Smooth muscle cell (in vitro differentiated cells): ENCODE results near the gene ENTPD7. TPM values are rescaled to one million over a fixed set of nuclear protein-coding genes. Genes with fewer than 3 reads are reported as not detected.
"Not testable (repeated sequence)": the region's sequence is repeated elsewhere in the genome, so short reads cannot be mapped to it uniquely, and the experiment has no call there.

ENCODE experiments used
- DNase-seq: peaks from one replicate; lab custom pipeline; 2025; ENCODE audit not compliant: unreplicated experiment; lab: John Stamatoyannopoulos, UW
- H2AFZ ChIP-seq: fragments of 200-600 bp; sonication (generic); 2 replicates; pipeline ENCODE4 v1.6.0; 2016; ENCODE audit warnings: antibody characterized with exemption, low read depth, mild to moderate bottlenecking
- H3F3A ChIP-seq: fragments of 200-600 bp; sonication (generic); 2 replicates; pipeline ENCODE4 v1.6.0; 2017; ENCODE audit warnings: antibody characterized with exemption, low read depth
- H3K27ac ChIP-seq: fragments of 200-600 bp; sonication (generic); 2 replicates; pipeline ENCODE4 v1.5.1; 2016; ENCODE audit warnings: low read depth, mild to moderate bottlenecking
- H3K27me3 ChIP-seq: fragments of 200-600 bp; sonication (generic); 2 replicates; pipeline ENCODE4 v1.6.1; 2016; ENCODE audit warnings: low read depth, mild to moderate bottlenecking
- H3K36me3 ChIP-seq: fragments of 200-600 bp; sonication (generic); 2 replicates; pipeline ENCODE4 v1.5.1; 2016; ENCODE audit warnings: low read depth
- H3K4me1 ChIP-seq: fragments of 200-600 bp; sonication (generic); 2 replicates; pipeline ENCODE4 v1.5.1; 2016; ENCODE audit warnings: low read depth
- H3K4me2 ChIP-seq: fragments of 200-600 bp; sonication (generic); 2 replicates; pipeline ENCODE4 v1.6.0; 2016; ENCODE audit warnings: mild to moderate bottlenecking
- H3K4me3 ChIP-seq: fragments of 200-600 bp; sonication (generic); 2 replicates; pipeline ENCODE4 v1.5.1; 2016; ENCODE audit warnings: mild to moderate bottlenecking
- H3K79me2 ChIP-seq: fragments of 200-600 bp; sonication (generic); 2 replicates; pipeline ENCODE4 v1.6.0; 2016; ENCODE audit warnings: low read depth, mild to moderate bottlenecking
- H3K9ac ChIP-seq: fragments of 200-600 bp; sonication (generic); 2 replicates; pipeline ENCODE4 v1.6.0; 2016; ENCODE audit warnings: low read depth
- H3K9me3 ChIP-seq: fragments of 200-600 bp; sonication (generic); replicated peaks from 2 replicates; pipeline ENCODE4 v1.5.1; 2016; ENCODE audit warnings: low read depth
- H4K20me1 ChIP-seq: fragments of 200-600 bp; sonication (generic); 2 replicates; pipeline ENCODE4 v1.6.0; 2016; ENCODE audit warnings: low read depth
- CTCF ChIP-seq: fragments of 200-600 bp; sonication (generic); IDR thresholded peaks from 2 replicates; pipeline ENCODE4 v1.5.1; 2017; ENCODE audit warnings: borderline replicate concordance, mild to moderate bottlenecking, antibody characterized with exemption; ENCODE audit not compliant: insufficient read depth, poor library complexity, severe bottlenecking
- WGBS: methylation state at CpG from one replicate; pipeline ENCODE4 v1.1.7; 2016; ENCODE audit warnings: low lambda C conversion rate; 5-methylcytosine and 5-hydroxymethylcytosine counted together
- polyA plus RNA-seq: library from polyadenylated mRNA; unstranded; fragments of >200 nt; fragmentation: Nextera tagmentation; extraction: Ambion mirVana; gene quantifications from 2 replicates; pipeline ENCODE4 v1.2.1, GENCODE V29; 2016
- total RNA-seq: library from RNA; depleted of rRNA; stranded (reverse); fragments of >200 nt; gene quantifications from 2 replicates; pipeline ENCODE4 v1.2.3, GENCODE V29; 2014

The ENTPD7 gene
- total and polyA plus RNA-seq, 2 experiments from 2014 or later: 7.5 to 39.9 TPM

DNA sequence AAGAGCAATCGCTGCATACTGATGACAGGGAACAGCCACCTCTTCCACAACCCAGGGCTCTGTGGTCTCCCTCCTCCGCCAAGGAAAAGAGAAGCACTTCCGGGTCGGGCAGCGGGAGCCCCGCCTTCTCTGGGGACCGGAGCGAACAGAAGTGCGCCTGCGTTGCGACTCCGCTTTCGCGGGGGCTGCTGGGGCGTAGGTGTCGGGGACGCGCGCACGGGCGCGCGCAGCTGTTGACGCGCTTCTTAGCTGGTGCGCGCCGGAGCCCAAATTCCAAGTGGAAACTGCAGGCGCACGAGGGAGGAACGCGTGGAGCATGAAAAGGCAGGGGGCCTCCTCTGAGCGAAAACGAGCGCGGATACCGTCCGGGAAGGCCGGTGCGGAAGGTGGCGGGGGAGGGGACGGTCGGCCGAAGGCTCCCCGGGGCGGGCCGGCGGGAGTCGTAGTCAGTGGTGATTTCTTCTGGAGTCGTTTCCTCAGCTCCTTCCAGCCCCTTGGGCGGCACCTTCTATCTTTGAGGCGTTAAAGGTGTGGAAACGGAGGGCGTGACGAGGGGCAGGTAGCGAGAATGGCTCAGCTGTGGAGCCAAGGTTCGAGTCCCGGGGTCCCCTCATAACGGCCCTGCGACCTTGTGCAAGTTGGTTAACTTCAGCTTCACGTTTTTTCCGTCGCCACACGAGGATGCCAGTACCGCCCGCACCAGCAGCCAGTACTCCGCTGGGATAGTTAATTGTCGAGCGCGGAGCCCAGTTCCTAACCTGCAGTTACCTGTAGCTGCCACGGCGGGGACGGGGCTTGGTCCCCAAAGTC is 72.9 kb downstream of the ENTPD7 start, which contains the start of the genes COX15 and CUTC:
Gene COX15, minus strand, starts transcription at position 95 of the 810 bp plus-strand sequence. Its CDS starts 78 bp downstream, at position 17.
Gene CUTC, plus strand, starts transcription at position 202 of the 810 bp plus-strand sequence. Its CDS starts 115 bp downstream, at position 317.
- peak within 1 kb of the TSS; percentile 75 for H3K4me3 ChIP-seq
- H3K27ac ChIP-seq: peak within 1 kb of the TSS; percentile 50
- no peaks in the 10 kb centered on the region for H3K27me3 ChIP-seq
- peak; percentile 17 for TF ChIP-seq CTCF
- H4K20me1 ChIP-seq: no peaks in the 10 kb centered on the region
- peak within 1 kb of the TSS; percentile 95 for H3K4me2 ChIP-seq
- H3K79me2 ChIP-seq: peaks cover 13% of the 10 kb centered on the region
- WGBS: 1% methylated on average over 68 of the region's 73 CpGs
- H3K9me3 ChIP-seq: no peaks in the 10 kb centered on the region
- peaks cover 13% of the 10 kb centered on the region for H3K4me1 ChIP-seq
- DNase-seq: peak; percentile 79
- no peaks in the 10 kb centered on the region for H3F3A ChIP-seq
- peak within 1 kb of the TSS; percentile 34 for H2AFZ ChIP-seq
- H3K36me3 ChIP-seq: peaks cover 10% of the 10 kb centered on the region
- H3K9ac ChIP-seq: peak within 1 kb of the TSS; percentile 76

DNA sequence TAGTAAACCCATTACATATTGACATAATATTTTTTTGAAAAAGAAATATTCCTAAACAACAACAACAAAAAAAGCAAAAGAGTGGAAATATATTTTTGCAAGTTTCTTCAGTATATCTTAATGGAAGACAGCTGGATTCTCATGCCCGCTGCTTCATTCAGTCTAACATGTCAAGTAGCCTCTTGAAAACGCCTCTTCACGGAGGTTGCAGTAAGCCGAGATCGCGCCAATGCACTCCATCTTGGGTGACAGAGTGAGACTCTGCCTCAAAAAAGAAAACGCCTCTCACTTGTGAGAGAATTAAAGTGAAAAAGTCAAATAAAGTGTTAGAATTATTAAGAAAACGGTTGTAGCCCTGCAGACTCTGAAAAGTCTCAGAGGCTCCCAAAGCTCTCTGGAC is 74.1 kb downstream of the ENTPD7 start:
- H3K9me3 ChIP-seq: no peaks in the 10 kb centered on the region
- no peaks in the 10 kb centered on the region for H3F3A ChIP-seq
- H3K9ac ChIP-seq: no peak overlapping the region
- H3K4me3 ChIP-seq: peak overlapping the region; percentile 75
- H4K20me1 ChIP-seq: no peaks in the 10 kb centered on the region
- H3K4me1 ChIP-seq: peaks cover 13% of the 10 kb centered on the region
- H3K27ac ChIP-seq: no peak overlapping the region
- H3K36me3 ChIP-seq: no peaks in the 10 kb centered on the region
- H3K4me2 ChIP-seq: peak overlapping the region; percentile 95
- no peaks in the 10 kb centered on the region for H3K27me3 ChIP-seq
- TF ChIP-seq CTCF: no peak
- DNase-seq: no peak
- H2AFZ ChIP-seq: no peak overlapping the region
- 95% methylated on average over 8 of the region's 8 CpGs for WGBS
- H3K79me2 ChIP-seq: peaks cover 13% of the 10 kb centered on the region

GRCh38 chr10:99734111-99734510 is 74.8 kb downstream of the ENTPD7 start:
- H3K4me2 ChIP-seq, H3K4me3 ChIP-seq, H3F3A ChIP-seq, H3K27ac ChIP-seq, DNase-seq, H3K27me3 ChIP-seq, H3K9me3 ChIP-seq, H2AFZ ChIP-seq, H3K36me3 ChIP-seq, H3K9ac ChIP-seq, H4K20me1 ChIP-seq: not testable (repeated sequence)
- Histone ChIP-seq H3K4me1 (peaks cover 13% of the 10 kb centered on the region), H3K79me2 (peaks cover 13% of the 10 kb centered on the region)
- WGBS: 98% methylated on average over 10 of the region's 10 CpGs

DNA sequence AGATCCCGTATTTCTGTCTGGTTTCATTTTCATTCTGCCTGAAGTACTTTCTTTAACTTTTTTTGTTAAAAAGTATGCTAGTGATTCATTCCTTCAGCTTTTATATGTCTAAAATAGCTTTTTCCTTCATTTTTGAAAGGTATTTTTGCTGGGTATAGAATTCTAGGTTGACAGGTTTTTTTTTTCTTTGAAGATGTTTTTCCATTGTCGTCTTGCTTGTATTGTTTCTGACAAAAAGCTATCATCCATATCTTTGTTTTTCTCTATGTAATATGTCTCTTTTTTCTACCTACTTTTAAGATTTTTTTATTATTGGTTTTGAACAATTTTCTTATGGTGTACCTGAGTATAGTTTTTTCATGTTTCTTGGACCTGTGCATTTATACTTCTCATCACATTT is 81.0 kb downstream of the ENTPD7 start:
- 100% methylated on average over 2 of the region's 2 CpGs for WGBS
- peaks cover 31% of the 10 kb centered on the region for H3K36me3 ChIP-seq

More for the DNA sequence above, 81.0 kb downstream of the ENTPD7 start:
- Histone ChIP-seq H3K4me3 (no peak overlapping the region), H3K4me2 (no peak overlapping the region), H3K4me1 (no peaks in the 10 kb centered on the region), H3K27me3 (no peaks in the 10 kb centered on the region), H4K20me1 (peaks cover 3% of the 10 kb centered on the region), H2AFZ (no peak overlapping the region), H3F3A (no peaks in the 10 kb centered on the region), H3K79me2 (no peaks in the 10 kb centered on the region), H3K9me3 (peaks cover 11% of the 10 kb centered on the region), H3K27ac (no peak overlapping the region), H3K9ac (no peak overlapping the region)
- TF ChIP-seq CTCF: no peak
- no peak for DNase-seq
